Caco-2 (cell line): ENCODE results near the gene OR2L5. TPM values are rescaled to one million over a fixed set of nuclear protein-coding genes. Genes with fewer than 3 reads are reported as not detected.

Experiments used
- Bru-seq: library from RNA; stranded (reverse); fragments of 400-500 nt; gene quantifications from one replicate; lab custom pipeline; 2021; lab: Mats Ljungman, UMichigan
- BruChase-seq, 2 experiments: library from RNA; stranded (reverse); fragments of 400-500 nt; gene quantifications; one replicate each; lab custom pipeline; 2021; lab: Mats Ljungman, UMichigan
- BruUV-seq: library from RNA; stranded (reverse); fragments of 400-500 nt; replicated peaks from 2 replicates; lab custom pipeline; 2021; lab: Mats Ljungman, UMichigan
- CTCF ChIA-PET: fragments of 300-600 bp; sonication (Branson Sonifier 250); formaldehyde crosslinking; loops from one replicate; lab custom pipeline; 2022; ENCODE audit warnings: antibody characterized with exemption; lab: Charles Lee
- POLR2A ChIA-PET: fragments of 300-600 bp; sonication (Branson Sonifier 250); formaldehyde crosslinking; loops from one replicate; lab custom pipeline; 2022; ENCODE audit warnings: antibody characterized with exemption; lab: Charles Lee
- DNase-seq, 2 experiments: peaks; one replicate each; pipeline versions ENCODE4 v3.0.0 to v3.0.0-alpha.2; 2020 to 2022
- H3K27me3 ChIP-seq: replicated peaks from 2 replicates; pipeline ENCODE4 v1.6.0; 2011; ENCODE audit warnings: low read length; ENCODE audit not compliant: control insufficient read depth, insufficient read depth
- H3K36me3 ChIP-seq: 2 replicates; pipeline ENCODE4 v1.5.1; 2011; ENCODE audit warnings: low read length; ENCODE audit not compliant: control insufficient read depth, insufficient read depth
- H3K4me1 ChIP-seq: fragments of 250-450 bp; sonication (Bioruptor Pico); 2 replicates; pipeline ENCODE4 v1.5.1; 2020; ENCODE audit warnings: mild to moderate bottlenecking
- H3K4me3 ChIP-seq: 2 replicates; pipeline ENCODE4 v1.5.1; 2011; ENCODE audit warnings: low read depth, mild to moderate bottlenecking, control low read depth, low read length
- H3K9me3 ChIP-seq: fragments of 250-450 bp; sonication (Bioruptor Pico); 2 replicates; pipeline ENCODE4 v1.5.1; 2020; ENCODE audit warnings: mild to moderate bottlenecking, moderate library complexity
- H3K27ac Mint-ChIP-seq: one replicate; pipeline ENCODE4 v1.8.0; 2022; ENCODE audit warnings: mixed read lengths; ENCODE audit not compliant: unreplicated experiment
- H3K27me3 Mint-ChIP-seq: one replicate; pipeline ENCODE4 v1.8.0; 2022; ENCODE audit warnings: mixed read lengths; ENCODE audit not compliant: insufficient read depth, unreplicated experiment
- H3K36me3 Mint-ChIP-seq: one replicate; pipeline ENCODE4 v1.8.0; 2022; ENCODE audit warnings: mild to moderate bottlenecking, mixed read lengths; ENCODE audit not compliant: insufficient read depth, unreplicated experiment
- H3K4me1 Mint-ChIP-seq: one replicate; pipeline ENCODE4 v1.8.0; 2022; ENCODE audit warnings: low read depth, mixed read lengths; ENCODE audit not compliant: unreplicated experiment
- H3K4me3 Mint-ChIP-seq: one replicate; pipeline ENCODE4 v1.8.0; 2022; ENCODE audit warnings: mild to moderate bottlenecking, moderate library complexity, mixed read lengths; ENCODE audit not compliant: unreplicated experiment
- H3K9me3 Mint-ChIP-seq: one replicate; pipeline ENCODE4 v1.8.0; 2022; ENCODE audit warnings: mixed read lengths; ENCODE audit not compliant: unreplicated experiment
- intact Hi-C: fragments of 100-400 bp; cut with micrococcal nuclease; formaldehyde crosslinking; loops from one replicate; pipeline ENCODE4 v1.10.0; 2022; ENCODE audit not compliant: unreplicated experiment
- long read RNA-seq: library from polyadenylated mRNA; stranded (forward); transcript quantifications from one replicate; pipeline ENCODE4 v2.0.0, GENCODE V29; 2022
- total RNA-seq: library from RNA; stranded (reverse); gene quantifications from 2 replicates; pipeline ENCODE4 v1.2.3, GENCODE V29; 2022
- TF ChIP-seq, protein P1 (sequence below), 2 experiments: fragments of 200-600 bp in 1 of 2; IDR thresholded peaks; 1 replicate in 1 of 2; 2 replicates in 1 of 2; pipeline versions ENCODE4 v1.5.1 to v1.8.0; 2011 to 2022; ENCODE audit warnings: antibody characterized with exemption in 1 of 2, control low read depth in 1 of 2, inconsistent platforms in 1 of 2, low read depth in 1 of 2, low read length in 1 of 2, mild to moderate bottlenecking in 1 of 2, moderate library complexity in 1 of 2; ENCODE audit not compliant: insufficient read depth in 1 of 2, severe bottlenecking in 1 of 2, unreplicated experiment in 1 of 2

The OR2L5 gene, protein sequence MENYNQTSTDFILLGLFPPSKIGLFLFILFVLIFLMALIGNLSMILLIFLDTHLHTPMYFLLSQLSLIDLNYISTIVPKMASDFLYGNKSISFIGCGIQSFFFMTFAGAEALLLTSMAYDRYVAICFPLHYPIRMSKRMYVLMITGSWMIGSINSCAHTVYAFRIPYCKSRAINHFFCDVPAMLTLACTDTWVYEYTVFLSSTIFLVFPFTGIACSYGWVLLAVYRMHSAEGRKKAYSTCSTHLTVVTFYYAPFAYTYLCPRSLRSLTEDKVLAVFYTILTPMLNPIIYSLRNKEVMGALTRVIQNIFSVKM
- total RNA-seq (not detected in 2 replicates), Bru-seq, nascent RNA (not detected), BruChase-seq, experiment 1, labeled RNA remaining after a 2-hour chase (not detected), BruChase-seq, experiment 2, labeled RNA remaining after a 6-hour chase (not detected)
- long read RNA-seq = 0 reads

DNA sequence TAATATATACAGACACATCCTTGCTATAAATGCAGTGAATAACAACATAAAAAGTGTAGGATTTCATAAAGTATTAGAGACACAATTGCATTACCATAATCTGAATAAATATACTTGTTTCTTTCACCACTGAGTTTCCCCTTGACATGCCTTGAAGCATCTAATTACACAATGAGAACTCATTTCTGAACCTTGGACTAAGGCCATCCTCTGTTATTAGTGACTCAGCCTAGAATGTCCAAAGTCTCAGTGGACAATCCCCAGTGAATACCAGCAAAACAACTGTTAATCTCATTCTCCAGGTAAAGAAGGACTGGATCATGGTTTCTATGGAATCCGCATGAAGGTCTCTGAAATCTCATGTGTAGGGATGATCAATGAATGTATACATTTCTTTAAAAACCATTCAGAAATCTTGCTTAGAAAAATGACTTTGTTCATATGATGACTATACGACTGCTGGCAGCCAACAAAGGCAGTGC, at the start of gene OR2L5:
TSS of gene OR2L5 (plus strand) at position 432 of the 482 bp plus-strand sequence. CDS start 8,288 bp downstream, outside the sequence.
- TF ChIP-seq, protein P1, sequence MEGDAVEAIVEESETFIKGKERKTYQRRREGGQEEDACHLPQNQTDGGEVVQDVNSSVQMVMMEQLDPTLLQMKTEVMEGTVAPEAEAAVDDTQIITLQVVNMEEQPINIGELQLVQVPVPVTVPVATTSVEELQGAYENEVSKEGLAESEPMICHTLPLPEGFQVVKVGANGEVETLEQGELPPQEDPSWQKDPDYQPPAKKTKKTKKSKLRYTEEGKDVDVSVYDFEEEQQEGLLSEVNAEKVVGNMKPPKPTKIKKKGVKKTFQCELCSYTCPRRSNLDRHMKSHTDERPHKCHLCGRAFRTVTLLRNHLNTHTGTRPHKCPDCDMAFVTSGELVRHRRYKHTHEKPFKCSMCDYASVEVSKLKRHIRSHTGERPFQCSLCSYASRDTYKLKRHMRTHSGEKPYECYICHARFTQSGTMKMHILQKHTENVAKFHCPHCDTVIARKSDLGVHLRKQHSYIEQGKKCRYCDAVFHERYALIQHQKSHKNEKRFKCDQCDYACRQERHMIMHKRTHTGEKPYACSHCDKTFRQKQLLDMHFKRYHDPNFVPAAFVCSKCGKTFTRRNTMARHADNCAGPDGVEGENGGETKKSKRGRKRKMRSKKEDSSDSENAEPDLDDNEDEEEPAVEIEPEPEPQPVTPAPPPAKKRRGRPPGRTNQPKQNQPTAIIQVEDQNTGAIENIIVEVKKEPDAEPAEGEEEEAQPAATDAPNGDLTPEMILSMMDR (IDR thresholded peaks at IDR 0.05; ENCODE audit: insufficient read depth in 1 of 2, low read depth in 1 of 2, low read length in 1 of 2, severe bottlenecking in 1 of 2, unreplicated experiment in 1 of 2) = no peak
- ChIA-PET POLR2A (no interaction called here), CTCF (no interaction called here)
- H3K4me1 ChIP-seq = no peaks in the 10 kb centered on the region
- intact Hi-C loops = no loop called here
- H3K27me3 Mint-ChIP-seq = no peaks in the 10 kb centered on the region
- H3K27ac Mint-ChIP-seq = no peak within 1 kb of the TSS
- no peaks in the 10 kb centered on the region for H3K36me3 ChIP-seq
- no peaks in the 10 kb centered on the region for H3K36me3 Mint-ChIP-seq
- DNase-seq = no peak
- no peak within 1 kb of the TSS for H3K4me3 ChIP-seq
- H3K4me1 Mint-ChIP-seq = no peaks in the 10 kb centered on the region
- H3K27me3 ChIP-seq = no peaks in the 10 kb centered on the region
- peaks cover under 1% of the 10 kb centered on the region; the same call in 1 of the 2 replicates for H3K9me3 ChIP-seq
- peaks cover 47% of the 10 kb centered on the region for H3K9me3 Mint-ChIP-seq
- BruUV-seq = no TSS peak
- no peak within 1 kb of the TSS for H3K4me3 Mint-ChIP-seq

DNA sequence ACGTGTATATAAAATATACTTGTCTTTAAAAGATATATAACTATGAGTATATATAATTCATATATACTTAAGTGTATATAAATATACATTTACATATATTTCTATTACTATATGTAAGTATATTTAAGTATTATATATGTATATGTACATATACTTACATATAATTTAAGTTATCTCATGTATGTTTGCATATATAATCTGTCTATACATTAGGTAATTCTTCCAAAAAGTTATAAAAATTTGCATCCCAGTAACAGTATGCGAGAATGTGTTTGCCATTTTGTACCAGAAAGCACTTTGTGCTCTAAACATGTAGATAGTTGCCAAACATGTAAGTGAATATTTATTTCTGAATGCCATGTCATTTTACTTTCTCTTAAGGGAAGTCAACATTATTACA, 48.5 kb upstream of the OR2L5 start, which contains the start of gene OR2AK2:
TSS of gene OR2AK2 (plus strand) at position 301 of the 400 bp plus-strand sequence. CDS start 144 bp downstream, outside the sequence.
- H3K27me3 ChIP-seq = no peaks in the 10 kb centered on the region
- DNase-seq = no peak
- no peak within 1 kb of the TSS for H3K4me3 Mint-ChIP-seq
- POLR2A ChIA-PET = no interaction called here
- H3K9me3 ChIP-seq = no peaks in the 10 kb centered on the region
- no peaks in the 10 kb centered on the region for H3K4me1 ChIP-seq
- no peak within 1 kb of the TSS for H3K27ac Mint-ChIP-seq
- peaks cover 21% of the 10 kb centered on the region for H3K9me3 Mint-ChIP-seq
- H3K27me3 Mint-ChIP-seq = no peaks in the 10 kb centered on the region
- no TSS peak for BruUV-seq
- H3K4me1 Mint-ChIP-seq = no peaks in the 10 kb centered on the region
- intact Hi-C loops = no loop called here
- no peak within 1 kb of the TSS for H3K4me3 ChIP-seq
- H3K36me3 ChIP-seq = no peaks in the 10 kb centered on the region
- TF ChIP-seq, protein P1 (IDR thresholded peaks at IDR 0.05; ENCODE audit: insufficient read depth in 1 of 2, low read depth in 1 of 2, low read length in 1 of 2, severe bottlenecking in 1 of 2, unreplicated experiment in 1 of 2) = no peak
- H3K36me3 Mint-ChIP-seq = no peaks in the 10 kb centered on the region
- CTCF ChIA-PET = no interaction called here

DNA sequence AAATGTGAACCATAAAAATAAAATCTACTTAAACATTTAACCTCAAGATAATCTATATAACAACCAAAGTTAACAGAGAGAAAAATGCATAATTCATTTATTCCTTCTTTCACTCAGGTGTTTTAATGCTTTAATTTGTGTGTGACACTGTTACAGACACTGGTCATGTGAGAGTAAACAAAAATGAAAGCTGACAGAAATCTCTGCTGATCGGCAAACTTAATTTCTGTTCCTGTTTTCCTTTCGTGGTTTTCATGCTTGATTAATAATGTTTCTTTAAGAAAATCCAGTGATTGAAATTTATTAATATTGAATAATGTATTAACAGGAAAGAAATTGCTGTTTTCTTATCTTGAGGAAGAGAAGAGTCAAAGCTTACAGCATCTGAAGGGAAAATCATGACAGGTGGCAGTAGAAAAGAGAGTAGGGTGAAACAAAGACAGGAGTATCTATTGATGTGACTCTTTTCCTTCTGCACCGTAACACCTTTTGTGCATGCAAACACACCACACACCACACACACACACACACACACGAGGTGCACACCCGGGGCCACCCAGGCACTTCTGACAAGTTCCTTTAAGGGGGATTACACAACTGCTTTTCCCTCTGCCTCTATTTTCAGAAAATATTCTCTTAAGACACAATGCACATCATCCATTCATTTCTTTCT, 46.8 kb upstream of the OR2L5 start:
- intact Hi-C loops = no loop called here
- no TSS peak for BruUV-seq
- Mint-ChIP-seq H3K36me3 (no peaks in the 10 kb centered on the region), H3K4me1 (no peaks in the 10 kb centered on the region), H3K9me3 (peaks cover 23% of the 10 kb centered on the region), H3K4me3 (no peak overlapping the region), H3K27me3 (no peaks in the 10 kb centered on the region), H3K27ac (no peak overlapping the region)
- TF ChIP-seq, protein P1 (IDR thresholded peaks at IDR 0.05; ENCODE audit: insufficient read depth in 1 of 2, low read depth in 1 of 2, low read length in 1 of 2, severe bottlenecking in 1 of 2, unreplicated experiment in 1 of 2) = no peak
- Histone ChIP-seq H3K4me3 (no peak overlapping the region), H3K4me1 (no peaks in the 10 kb centered on the region), H3K36me3 (no peaks in the 10 kb centered on the region), H3K27me3 (no peaks in the 10 kb centered on the region), H3K9me3 (no peaks in the 10 kb centered on the region)
- DNase-seq = no peak
- CTCF ChIA-PET = no interaction called here
- POLR2A ChIA-PET = no interaction called here
